Colonic mucosa (tissue), 4 donors: ENCODE measurements around the gene ARID1B. TPM values are rescaled to one million over a fixed set of nuclear protein-coding genes. Genes with fewer than 3 reads are reported as not detected.
A peak's percentile ranks its signal among the peaks of the same experiment; 100 is the strongest.

Experiments used
- DNase-seq: peaks from one replicate; pipeline ENCODE4 v3.0.0-alpha.2; 2020
- H3K27ac ChIP-seq: fragments of 200-600 bp; one replicate; pipeline ENCODE4 v1.8.0; 2021
- H3K27me3 ChIP-seq: fragments of 200-600 bp; one replicate; pipeline ENCODE4 v1.8.0; 2021
- H3K36me3 ChIP-seq: fragments of 200-600 bp; one replicate; pipeline ENCODE4 v1.8.0; 2021
- H3K4me1 ChIP-seq: fragments of 200-600 bp; one replicate; pipeline ENCODE4 v1.8.0; 2021; ENCODE audit warnings: mild to moderate bottlenecking
- H3K4me3 ChIP-seq: fragments of 200-600 bp; one replicate; pipeline ENCODE4 v1.8.0; 2021
- H3K9ac ChIP-seq, 2 donors: one replicate each; pipeline ENCODE4 v1.7.0; 2013; ENCODE audit warnings: control low read depth in 2 of 2, low read depth in 2 of 2, low read length in 2 of 2
- H3K9me3 ChIP-seq: fragments of 200-600 bp; one replicate; pipeline ENCODE4 v1.8.0; 2021
- intact Hi-C: fragments of 100-400 bp; cut with DNase I; formaldehyde crosslinking; loops from one replicate; pipeline ENCODE4 v1.14.1; 2022
- total RNA-seq, 2 donors: library from RNA; stranded (reverse); fragmentation: NEBNext Ultra II Directional in 1 of 2; extraction: Animal tissue kit (Norgen Biotek cat#: 25700) in 1 of 2; gene quantifications; one replicate each; pipeline ENCODE4 v1.2.1, GENCODE V29; 2021
- TF ChIP-seq, protein P1 (sequence below): fragments of 200-600 bp; IDR thresholded peaks from one replicate; pipeline ENCODE4 v1.8.0; 2022; ENCODE audit warnings: antibody characterized with exemption, mild to moderate bottlenecking
- donor health status: healthy.
- donor health status: DM: no; HTN: no; CAD: no.
- donor health status: DM: no; HTN: no; CAD: no.

Gene ARID1B
- total RNA-seq, result 10 to 100 TPM; 61.3 to 71.5 TPM

- peak within 1 kb of the TSS; percentile 69 for H3K4me3 ChIP-seq
- H3K4me1 ChIP-seq, result peaks cover 8% of the 10 kb centered on the region
- TF ChIP-seq, protein P1, sequence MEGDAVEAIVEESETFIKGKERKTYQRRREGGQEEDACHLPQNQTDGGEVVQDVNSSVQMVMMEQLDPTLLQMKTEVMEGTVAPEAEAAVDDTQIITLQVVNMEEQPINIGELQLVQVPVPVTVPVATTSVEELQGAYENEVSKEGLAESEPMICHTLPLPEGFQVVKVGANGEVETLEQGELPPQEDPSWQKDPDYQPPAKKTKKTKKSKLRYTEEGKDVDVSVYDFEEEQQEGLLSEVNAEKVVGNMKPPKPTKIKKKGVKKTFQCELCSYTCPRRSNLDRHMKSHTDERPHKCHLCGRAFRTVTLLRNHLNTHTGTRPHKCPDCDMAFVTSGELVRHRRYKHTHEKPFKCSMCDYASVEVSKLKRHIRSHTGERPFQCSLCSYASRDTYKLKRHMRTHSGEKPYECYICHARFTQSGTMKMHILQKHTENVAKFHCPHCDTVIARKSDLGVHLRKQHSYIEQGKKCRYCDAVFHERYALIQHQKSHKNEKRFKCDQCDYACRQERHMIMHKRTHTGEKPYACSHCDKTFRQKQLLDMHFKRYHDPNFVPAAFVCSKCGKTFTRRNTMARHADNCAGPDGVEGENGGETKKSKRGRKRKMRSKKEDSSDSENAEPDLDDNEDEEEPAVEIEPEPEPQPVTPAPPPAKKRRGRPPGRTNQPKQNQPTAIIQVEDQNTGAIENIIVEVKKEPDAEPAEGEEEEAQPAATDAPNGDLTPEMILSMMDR, result no peak
- no peaks in the 10 kb centered on the region for H3K27me3 ChIP-seq
- H3K36me3 ChIP-seq, result no peaks in the 10 kb centered on the region
- H3K27ac ChIP-seq, result peak within 1 kb of the TSS; percentile 98
- H3K9me3 ChIP-seq, result no peaks in the 10 kb centered on the region
- peak; percentile 74 for DNase-seq
- intact Hi-C loops, result no loop called here
- peak within 1 kb of the TSS; percentile 69 to 95 for H3K9ac ChIP-seq
These were observed at the start of gene ARID1B for GRCh38 chr6:156776840-156777576. TSS of gene ARID1B (plus strand) at chr6:156777378. CDS start at chr6:156777681, 303 bp downstream.

DNA sequence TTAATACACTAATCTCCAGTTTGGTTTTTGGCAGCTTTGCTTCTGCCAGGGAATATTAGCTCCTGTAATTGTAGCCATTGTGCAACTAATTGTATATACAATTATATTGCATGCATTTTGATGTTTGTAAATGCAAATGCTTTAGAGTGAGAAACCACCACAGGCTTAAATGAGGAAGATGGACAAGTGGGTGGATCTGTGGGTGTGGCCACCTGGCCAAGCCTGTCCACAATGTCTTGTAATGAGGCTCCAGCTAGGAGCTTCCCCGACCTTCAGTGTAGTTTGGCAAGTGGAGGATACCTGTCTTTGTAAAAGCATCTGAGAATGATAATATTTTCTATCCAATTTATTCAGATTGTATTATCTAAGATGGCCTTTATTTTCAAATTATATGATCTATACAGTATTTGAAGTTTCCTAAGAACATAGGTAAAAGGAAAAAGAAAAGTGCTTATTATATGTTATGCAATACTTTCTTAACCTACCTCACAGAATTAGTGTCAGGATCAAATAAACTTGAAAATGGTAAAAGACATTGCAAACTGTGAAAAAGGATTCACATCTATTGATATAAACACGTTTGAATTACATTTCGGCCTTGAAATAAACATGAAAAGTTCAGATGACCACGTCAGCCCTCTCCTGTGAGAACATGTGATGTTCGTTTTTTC, 49.3 kb upstream of the ARID1B start:
- DNase-seq, result no peak
- TF ChIP-seq, protein P1, result no peak
- Histone ChIP-seq H3K27me3 (no peaks in the 10 kb centered on the region), H3K9me3 (no peaks in the 10 kb centered on the region), H3K4me3 (no peak overlapping the region), H3K27ac (no peak overlapping the region), H3K36me3 (no peaks in the 10 kb centered on the region), H3K9ac (no peak overlapping the region), H3K4me1 (no peaks in the 10 kb centered on the region)
- intact Hi-C loops, result no loop called here

- Histone ChIP-seq H3K36me3 (no peaks in the 10 kb centered on the region), H3K27ac (no peak overlapping the region), H3K27me3 (no peaks in the 10 kb centered on the region), H3K4me3 (no peak overlapping the region), H3K9me3 (no peaks in the 10 kb centered on the region), H3K9ac (no peak overlapping the region), H3K4me1 (no peaks in the 10 kb centered on the region)
- intact Hi-C loops, result no loop called here
- TF ChIP-seq, protein P1, result no peak
- DNase-seq, result no peak
These were observed 47.9 kb upstream of the ARID1B start for GRCh38 chr6:156729248-156729647.

GRCh38 chr6:156731396-156731795, 45.8 kb upstream of the ARID1B start:
- no peak for DNase-seq
- Histone ChIP-seq H3K27me3 (no peaks in the 10 kb centered on the region), H3K27ac (no peak overlapping the region), H3K9ac (no peak overlapping the region), H3K9me3 (no peaks in the 10 kb centered on the region), H3K4me3 (no peak overlapping the region), H3K36me3 (no peaks in the 10 kb centered on the region), H3K4me1 (no peaks in the 10 kb centered on the region)
- intact Hi-C loops, result no loop called here
- TF ChIP-seq, protein P1, result no peak

GRCh38 chr6:156735751-156736150, 41.4 kb upstream of the ARID1B start:
- Histone ChIP-seq H3K9me3 (peaks cover 2% of the 10 kb centered on the region), H3K27ac (no peak overlapping the region), H3K4me3 (no peak overlapping the region), H3K4me1 (no peaks in the 10 kb centered on the region), H3K27me3 (no peaks in the 10 kb centered on the region), H3K9ac (no peak overlapping the region), H3K36me3 (no peaks in the 10 kb centered on the region)
- TF ChIP-seq, protein P1, result no peak
- intact Hi-C loops, result no loop called here
- no peak for DNase-seq
